C4-2B (cell line): ENCODE results near the gene GADD45B.

Source experiments
- H3K27ac ChIP-seq: fragments of 450-650 bp; 2 replicates; pipeline ENCODE4 v1.5.1; 2017
- ZFX ChIP-seq: fragments of 450-650 bp; IDR thresholded peaks from 2 replicates; pipeline ENCODE4 v1.6.1; 2017
- TF ChIP-seq, protein P1 (sequence below): fragments of 450-650 bp; conservative IDR thresholded peaks from 2 replicates; pipeline ENCODE4 v1.5.1; 2017; ENCODE audit warnings: mild to moderate bottlenecking

The GADD45B gene

GRCh38 chr19:2482354-2483038 lies 6.6 kb downstream of the GADD45B start:
- H3K27ac ChIP-seq: no peak overlapping the region
- no peak for TF ChIP-seq ZFX
- TF ChIP-seq, protein P1, sequence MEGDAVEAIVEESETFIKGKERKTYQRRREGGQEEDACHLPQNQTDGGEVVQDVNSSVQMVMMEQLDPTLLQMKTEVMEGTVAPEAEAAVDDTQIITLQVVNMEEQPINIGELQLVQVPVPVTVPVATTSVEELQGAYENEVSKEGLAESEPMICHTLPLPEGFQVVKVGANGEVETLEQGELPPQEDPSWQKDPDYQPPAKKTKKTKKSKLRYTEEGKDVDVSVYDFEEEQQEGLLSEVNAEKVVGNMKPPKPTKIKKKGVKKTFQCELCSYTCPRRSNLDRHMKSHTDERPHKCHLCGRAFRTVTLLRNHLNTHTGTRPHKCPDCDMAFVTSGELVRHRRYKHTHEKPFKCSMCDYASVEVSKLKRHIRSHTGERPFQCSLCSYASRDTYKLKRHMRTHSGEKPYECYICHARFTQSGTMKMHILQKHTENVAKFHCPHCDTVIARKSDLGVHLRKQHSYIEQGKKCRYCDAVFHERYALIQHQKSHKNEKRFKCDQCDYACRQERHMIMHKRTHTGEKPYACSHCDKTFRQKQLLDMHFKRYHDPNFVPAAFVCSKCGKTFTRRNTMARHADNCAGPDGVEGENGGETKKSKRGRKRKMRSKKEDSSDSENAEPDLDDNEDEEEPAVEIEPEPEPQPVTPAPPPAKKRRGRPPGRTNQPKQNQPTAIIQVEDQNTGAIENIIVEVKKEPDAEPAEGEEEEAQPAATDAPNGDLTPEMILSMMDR: no peak

DNA sequence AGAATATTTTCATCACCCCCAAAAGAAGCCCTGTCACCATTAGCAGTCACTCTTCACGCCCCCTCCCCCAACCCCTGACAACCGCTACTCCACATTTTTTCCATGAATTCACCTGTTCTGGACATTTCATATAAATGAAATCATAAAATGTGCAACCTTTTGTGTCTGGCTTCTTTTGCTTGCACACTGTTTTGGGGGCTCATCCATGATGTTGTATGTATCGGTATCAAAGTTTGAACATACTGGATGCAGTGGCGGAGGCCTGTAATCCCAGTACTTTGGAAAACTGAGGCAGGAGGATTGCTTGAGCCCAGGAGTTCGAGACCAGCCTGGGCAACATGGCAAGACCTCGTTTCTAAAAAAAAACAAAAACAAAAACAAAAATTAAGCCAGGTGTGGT lies 7.2 kb downstream of the GADD45B start:
- TF ChIP-seq ZFX: no peak
- H3K27ac ChIP-seq: peak overlapping the region; percentile 48

- H3K27ac ChIP-seq: peak overlapping the region; percentile 48
- TF ChIP-seq ZFX: no peak
- TF ChIP-seq, protein P1: no peak
Observed at GRCh38 chr19:2483484-2484151, 7.7 kb downstream of the GADD45B start.

GRCh38 chr19:2484178-2484937 lies 8.4 kb downstream of the GADD45B start:
- peak overlapping the region; percentile 48 for H3K27ac ChIP-seq
- TF ChIP-seq ZFX: no peak
- TF ChIP-seq, protein P1: no peak

GRCh38 chr19:2485428-2485827 lies 9.5 kb downstream of the GADD45B start:
- H3K27ac ChIP-seq: no peak overlapping the region; the same call in 1 of the 2 replicates
- TF ChIP-seq, protein P1: no peak
- TF ChIP-seq ZFX: no peak

DNA sequence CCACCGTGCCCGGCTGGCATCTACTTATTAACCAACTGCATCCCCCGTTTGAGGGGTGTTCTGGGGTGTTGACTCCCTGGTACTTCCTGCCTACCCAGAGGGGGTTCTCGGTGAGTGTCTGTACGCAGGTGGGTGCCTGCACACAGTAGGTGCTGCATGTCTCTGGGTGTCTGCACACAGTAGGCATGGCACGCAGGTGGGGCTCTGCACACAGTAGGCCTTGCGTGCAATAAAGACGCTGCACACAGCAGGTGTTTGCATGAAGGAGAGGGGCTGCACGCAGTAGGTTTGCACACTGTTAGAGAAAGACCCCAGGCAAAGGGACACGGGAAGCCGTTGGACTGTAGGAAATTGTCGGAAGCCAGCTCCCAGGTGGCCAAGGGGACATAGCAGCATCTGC lies 11.2 kb downstream of the GADD45B start:
- H3K27ac ChIP-seq: no peak overlapping the region
- no peak for TF ChIP-seq ZFX
- TF ChIP-seq, protein P1: no peak

- no peak overlapping the region for H3K27ac ChIP-seq
- TF ChIP-seq ZFX: no peak
- TF ChIP-seq, protein P1: no peak
Observed at GRCh38 chr19:2487842-2488241, 11.9 kb downstream of the GADD45B start.
